MCF 10A (cell line): ENCODE data around the gene LIMA1. TPM values are rescaled to one million over a fixed set of nuclear protein-coding genes. Genes with fewer than 3 reads are reported as not detected.
A peak's percentile ranks its signal among the peaks of the same experiment; 100 is the strongest.

Experiments used
- BruUV-seq: library from RNA; stranded (reverse); fragments of 400-500 nt; replicated peaks from 2 replicates; lab custom pipeline; 2021; lab: Mats Ljungman, UMichigan
- CTCF ChIA-PET: fragments of 300-600 bp; sonication (Branson Sonifier 250); formaldehyde crosslinking; extraction: SDS; loops from one replicate; lab custom pipeline; 2021; ENCODE audit warnings: antibody characterized with exemption, inconsistent platforms; lab: Yijun Ruan, JAX
- POLR2A ChIA-PET: fragments of 300-600, 350-650 bp; sonication (Branson Sonifier 250); formaldehyde crosslinking; extraction: SDS; loops from one replicate; lab custom pipeline; 2020; ENCODE audit warnings: antibody characterized with exemption, inconsistent platforms; lab: Yijun Ruan, JAX
- DNase-seq: peaks from one replicate; pipeline ENCODE4 v3.0.0-alpha.2; 2018; ENCODE audit not compliant: unreplicated experiment
- H3K27ac Mint-ChIP-seq: one replicate; pipeline ENCODE4 v1.8.0; 2022; ENCODE audit warnings: mild to moderate bottlenecking, low read depth, mixed read lengths; ENCODE audit not compliant: unreplicated experiment
- H3K27me3 Mint-ChIP-seq: one replicate; pipeline ENCODE4 v1.8.0; 2022; ENCODE audit warnings: mixed read lengths; ENCODE audit not compliant: insufficient read depth, unreplicated experiment
- H3K36me3 Mint-ChIP-seq: one replicate; pipeline ENCODE4 v1.8.0; 2022; ENCODE audit warnings: mild to moderate bottlenecking, moderate library complexity, mixed read lengths; ENCODE audit not compliant: insufficient read depth, unreplicated experiment
- H3K4me1 Mint-ChIP-seq: one replicate; pipeline ENCODE4 v1.8.0; 2022; ENCODE audit warnings: mixed read lengths; ENCODE audit not compliant: insufficient read depth, unreplicated experiment
- H3K4me3 Mint-ChIP-seq: one replicate; pipeline ENCODE4 v1.8.0; 2022; ENCODE audit warnings: mild to moderate bottlenecking, moderate library complexity, mixed read lengths; ENCODE audit not compliant: unreplicated experiment
- H3K9me3 Mint-ChIP-seq: one replicate; pipeline ENCODE4 v1.8.0; 2022; ENCODE audit warnings: mixed read lengths; ENCODE audit not compliant: unreplicated experiment
- CTCF ChIP-seq: fragments of 200-600 bp; IDR thresholded peaks from one replicate; pipeline ENCODE4 v1.8.0; 2022; ENCODE audit warnings: antibody characterized with exemption, mild to moderate bottlenecking; ENCODE audit not compliant: unreplicated experiment
- intact Hi-C: fragments of 100-400 bp; cut with micrococcal nuclease; formaldehyde crosslinking; loops from 2 replicates; pipeline ENCODE4 v1.14.1; 2022
- total RNA-seq: library from RNA; stranded (reverse); gene quantifications from 2 replicates; pipeline ENCODE4 v1.2.3, GENCODE V29; 2022

The LIMA1 gene
- total RNA-seq, 1 experiment from 2014 or later: 86.0 TPM

GRCh38 chr12:50211392-50212070 lies 71.8 kb downstream of the LIMA1 start:
- ChIA-PET POLR2A (interaction anchor here (0.7 to 4.6 kb wide), 10 partner anchors 10 to 241 kb away, joined by 3 to 69 read pairs (median 4); partner anchors contain the start of genes COX14, LARP4 and LIMA1), CTCF (interaction anchor here (0.6 to 2.3 kb wide), 8 partner anchors 9 to 211 kb away, joined by 3 to 14 read pairs (median 4); no protein-coding TSS in a partner anchor)
- H3K4me1 Mint-ChIP-seq: peaks cover 23% of the 10 kb centered on the region
- DNase-seq: no peak
- H3K9me3 Mint-ChIP-seq: no peaks in the 10 kb centered on the region
- intact Hi-C loops: no loop called here
- H3K4me3 Mint-ChIP-seq: no peak overlapping the region
- no peaks in the 10 kb centered on the region for H3K27me3 Mint-ChIP-seq
- H3K36me3 Mint-ChIP-seq: peaks cover 2% of the 10 kb centered on the region
- peak overlapping the region; percentile 92 for H3K27ac Mint-ChIP-seq
- TF ChIP-seq CTCF: no peak
- no TSS peak for BruUV-seq

GRCh38 chr12:50207424-50207823 lies 75.9 kb downstream of the LIMA1 start:
- intact Hi-C loops: no loop called here
- POLR2A ChIA-PET: interaction anchor here (0.8 to 7.5 kb wide), 3 partner anchors 9 to 193 kb away, joined by 4 to 59 read pairs (median 4); partner anchors contain the start of gene LARP4
- Mint-ChIP-seq H3K27me3 (no peaks in the 10 kb centered on the region), H3K27ac (no peak overlapping the region), H3K36me3 (peaks cover 20% of the 10 kb centered on the region), H3K4me3 (no peak overlapping the region), H3K9me3 (no peaks in the 10 kb centered on the region), H3K4me1 (peaks cover 20% of the 10 kb centered on the region)
- no peak for DNase-seq
- no TSS peak for BruUV-seq
- TF ChIP-seq CTCF: no peak
- CTCF ChIA-PET: no interaction called here

GRCh38 chr12:50205648-50206047 lies 77.7 kb downstream of the LIMA1 start:
- ChIA-PET POLR2A (interaction anchor here (2.4 to 7.5 kb wide), 2 partner anchors 15 to 78 kb away, joined by 6 to 59 read pairs; partner anchors contain the start of gene LIMA1), CTCF (interaction anchor here (0.6 to 0.7 kb wide), 2 partner anchors 35 to 109 kb away, joined by 3 read pairs; no protein-coding TSS in a partner anchor)
- no peak overlapping the region for H3K27ac Mint-ChIP-seq
- peaks cover 17% of the 10 kb centered on the region for H3K4me1 Mint-ChIP-seq
- no TSS peak for BruUV-seq
- TF ChIP-seq CTCF: no peak
- no peaks in the 10 kb centered on the region for H3K27me3 Mint-ChIP-seq
- intact Hi-C loops: no loop called here
- no peaks in the 10 kb centered on the region for H3K9me3 Mint-ChIP-seq
- no peak for DNase-seq
- H3K4me3 Mint-ChIP-seq: no peak overlapping the region
- H3K36me3 Mint-ChIP-seq: peaks cover 25% of the 10 kb centered on the region

GRCh38 chr12:50203691-50204090 lies 79.6 kb downstream of the LIMA1 start:
- peaks cover 17% of the 10 kb centered on the region for H3K4me1 Mint-ChIP-seq
- DNase-seq: no peak
- H3K27me3 Mint-ChIP-seq: no peaks in the 10 kb centered on the region
- ChIA-PET CTCF (interaction anchor here (0.6 to 1.5 kb wide), 6 partner anchors 9 to 115 kb away, joined by 3 to 4 read pairs (median 4); no protein-coding TSS in a partner anchor), POLR2A (interaction anchor here (0.6 to 7.5 kb wide), 4 partner anchors 15 to 92 kb away, joined by 3 to 59 read pairs (median 4); no protein-coding TSS in a partner anchor)
- peaks cover 41% of the 10 kb centered on the region for H3K36me3 Mint-ChIP-seq
- BruUV-seq: no TSS peak
- TF ChIP-seq CTCF: no peak
- H3K27ac Mint-ChIP-seq: no peak overlapping the region
- H3K4me3 Mint-ChIP-seq: no peak overlapping the region
- intact Hi-C loops: no loop called here
- H3K9me3 Mint-ChIP-seq: no peaks in the 10 kb centered on the region
